SU-DHL-6 (cell line): ENCODE results near the gene DRC3.

Experiments
- H2AFZ ChIP-seq: fragments of 200-600 bp; sonication (generic); 2 replicates; pipeline ENCODE4 v1.6.1; 2014; ENCODE audit warnings: low read depth, mild to moderate bottlenecking, moderate library complexity, mixed read lengths, antibody characterized with exemption, low read length; ENCODE audit not compliant: severe bottlenecking
- H3F3A ChIP-seq: fragments of 200-600 bp; shearing (Covaris generic); 2 replicates; pipeline ENCODE4 v1.6.0; 2016; ENCODE audit warnings: antibody characterized with exemption, mild to moderate bottlenecking; ENCODE audit not compliant: insufficient read depth
- H3K27ac ChIP-seq: fragments of 200-600 bp; sonication (generic); 2 replicates; pipeline ENCODE4 v1.5.1; 2016; ENCODE audit warnings: low read depth, mild to moderate bottlenecking, low read length, moderate library complexity, mixed read lengths
- H3K27me3 ChIP-seq: fragments of 200-600 bp; sonication (generic), shearing (Covaris generic); 2 replicates; pipeline ENCODE4 v1.6.0; 2014; ENCODE audit warnings: mild to moderate bottlenecking, low read length
- H3K36me3 ChIP-seq: fragments of 200-600 bp; sonication (generic); 2 replicates; pipeline ENCODE4 v1.6.1; 2014; ENCODE audit warnings: mild to moderate bottlenecking, low read length, mixed read lengths
- H3K4me2 ChIP-seq: fragments of 300-600, 200-600 bp; shearing (Covaris generic), sonication (generic); 2 replicates; pipeline ENCODE4 v1.6.0; 2014; ENCODE audit warnings: low read length, low read depth, mild to moderate bottlenecking; ENCODE audit not compliant: poor library complexity, severe bottlenecking
- H3K4me3 ChIP-seq: fragments of 200-600 bp; sonication (generic); 2 replicates; pipeline ENCODE4 v1.5.1; 2014; ENCODE audit warnings: antibody characterized with exemption, low read length, mild to moderate bottlenecking, mixed read lengths; ENCODE audit not compliant: insufficient read depth, poor library complexity, severe bottlenecking
- H3K79me2 ChIP-seq: fragments of 200-600 bp; sonication (generic); 2 replicates; pipeline ENCODE4 v1.6.1; 2014; ENCODE audit warnings: mild to moderate bottlenecking, low read length, moderate library complexity; ENCODE audit not compliant: insufficient read depth
- H3K9ac ChIP-seq: fragments of 200-600 bp; sonication (generic); 2 replicates; pipeline ENCODE4 v1.7.0; 2014; ENCODE audit warnings: mild to moderate bottlenecking, low read length
- H3K9me2 ChIP-seq: fragments of 200-600 bp; sonication (generic); replicated peaks from 2 replicates; pipeline ENCODE4 v1.6.1; 2014; ENCODE audit warnings: low read length; ENCODE audit not compliant: insufficient read depth
- H3K9me3 ChIP-seq: fragments of 200-600 bp; sonication (generic); 2 replicates; pipeline ENCODE4 v1.6.1; 2014; ENCODE audit warnings: low read length, mixed read lengths; ENCODE audit not compliant: insufficient read depth
- H4K20me1 ChIP-seq: fragments of 200-600 bp; sonication (generic); 2 replicates; pipeline ENCODE4 v1.6.1; 2014; ENCODE audit warnings: low read depth, mild to moderate bottlenecking, antibody characterized with exemption, low read length, moderate library complexity, mixed read lengths
- EZH2phosphoT487 ChIP-seq: fragments of 200-600 bp; sonication (generic), shearing (Covaris generic); conservative IDR thresholded peaks from 2 replicates; pipeline ENCODE4 v1.6.1; 2018; ENCODE audit warnings: mild to moderate bottlenecking, antibody characterized with exemption, low read length, moderate library complexity, mixed read lengths
- TF ChIP-seq, protein P1 (sequence below): fragments of 200-600 bp; sonication (generic); IDR thresholded peaks from one replicate; pipeline ENCODE4 v1.5.1; 2017; ENCODE audit warnings: antibody characterized with exemption, mild to moderate bottlenecking, low read length, moderate library complexity; ENCODE audit not compliant: insufficient read depth, poor library complexity, severe bottlenecking

The DRC3 gene

DNA sequence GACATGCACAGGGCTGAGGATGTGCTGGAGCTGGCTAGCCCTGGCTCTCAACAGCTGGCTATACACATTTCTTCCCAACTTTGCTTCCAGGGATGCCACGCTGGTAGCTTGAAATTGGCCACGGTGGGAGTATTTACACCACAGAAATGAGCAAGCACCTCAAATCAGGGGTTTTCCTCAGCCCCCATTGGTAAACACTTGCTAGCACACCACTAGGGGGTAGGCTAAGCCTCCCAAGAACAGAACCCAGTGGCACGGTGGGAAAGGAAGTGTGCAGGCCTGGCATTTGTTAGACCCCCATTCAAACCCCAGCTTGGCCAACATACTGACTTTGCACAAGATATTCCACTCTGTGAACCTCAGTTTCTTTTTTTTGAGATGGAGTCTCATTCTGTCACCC lies 12.9 kb downstream of the DRC3 start:
- Histone ChIP-seq H3K4me3 (no peak overlapping the region), H3K9me3 (no peaks in the 10 kb centered on the region), H4K20me1 (no peaks in the 10 kb centered on the region), H3F3A (no peaks in the 10 kb centered on the region), H3K27me3 (no peaks in the 10 kb centered on the region), H2AFZ (no peak overlapping the region), H3K79me2 (no peaks in the 10 kb centered on the region), H3K4me2 (no peak overlapping the region), H3K36me3 (no peaks in the 10 kb centered on the region), H3K27ac (no peak overlapping the region), H3K9me2 (no peaks in the 10 kb centered on the region), H3K9ac (no peak overlapping the region)
- TF ChIP-seq, protein P1, sequence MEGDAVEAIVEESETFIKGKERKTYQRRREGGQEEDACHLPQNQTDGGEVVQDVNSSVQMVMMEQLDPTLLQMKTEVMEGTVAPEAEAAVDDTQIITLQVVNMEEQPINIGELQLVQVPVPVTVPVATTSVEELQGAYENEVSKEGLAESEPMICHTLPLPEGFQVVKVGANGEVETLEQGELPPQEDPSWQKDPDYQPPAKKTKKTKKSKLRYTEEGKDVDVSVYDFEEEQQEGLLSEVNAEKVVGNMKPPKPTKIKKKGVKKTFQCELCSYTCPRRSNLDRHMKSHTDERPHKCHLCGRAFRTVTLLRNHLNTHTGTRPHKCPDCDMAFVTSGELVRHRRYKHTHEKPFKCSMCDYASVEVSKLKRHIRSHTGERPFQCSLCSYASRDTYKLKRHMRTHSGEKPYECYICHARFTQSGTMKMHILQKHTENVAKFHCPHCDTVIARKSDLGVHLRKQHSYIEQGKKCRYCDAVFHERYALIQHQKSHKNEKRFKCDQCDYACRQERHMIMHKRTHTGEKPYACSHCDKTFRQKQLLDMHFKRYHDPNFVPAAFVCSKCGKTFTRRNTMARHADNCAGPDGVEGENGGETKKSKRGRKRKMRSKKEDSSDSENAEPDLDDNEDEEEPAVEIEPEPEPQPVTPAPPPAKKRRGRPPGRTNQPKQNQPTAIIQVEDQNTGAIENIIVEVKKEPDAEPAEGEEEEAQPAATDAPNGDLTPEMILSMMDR = peak; percentile 11
- no peak for TF ChIP-seq EZH2phosphoT487

DNA sequence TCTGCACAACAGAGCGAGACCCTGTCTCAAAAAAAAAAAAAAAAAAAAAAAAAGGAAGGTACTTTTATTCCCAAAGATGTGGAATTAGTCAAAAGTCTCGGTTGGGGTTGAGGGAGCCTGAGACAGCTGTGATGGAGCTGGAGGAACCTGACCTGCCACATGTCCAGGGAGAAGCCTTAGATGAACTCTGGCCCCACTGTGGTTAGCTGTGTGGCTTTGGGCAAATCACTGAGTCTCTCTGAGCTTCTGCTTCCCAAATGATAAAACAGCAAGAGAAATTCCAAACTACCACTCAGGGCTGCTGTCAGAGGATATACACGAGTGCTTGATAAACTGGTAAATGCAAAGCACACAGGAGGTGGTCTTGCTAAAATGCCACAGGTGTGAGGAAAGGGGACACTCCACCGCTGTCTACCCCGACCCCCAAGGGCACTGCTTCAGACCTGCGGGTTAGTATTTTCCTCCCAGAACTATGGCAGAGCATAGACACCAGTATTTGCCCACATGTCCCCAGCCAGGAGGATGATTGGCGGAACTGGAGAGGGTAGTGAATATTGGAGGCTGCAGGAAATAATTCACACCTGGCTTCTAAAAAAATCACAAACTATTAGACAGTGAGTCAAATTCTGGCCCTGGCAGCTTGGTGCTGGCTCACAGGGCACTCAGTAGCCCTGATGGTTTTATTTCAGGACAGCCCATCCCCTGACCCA lies 14.7 kb downstream of the DRC3 start:
- H4K20me1 ChIP-seq = no peaks in the 10 kb centered on the region
- no peaks in the 10 kb centered on the region for H3K79me2 ChIP-seq
- no peaks in the 10 kb centered on the region for H3K9me3 ChIP-seq
- no peak overlapping the region for H3K4me3 ChIP-seq
- H3K9me2 ChIP-seq = no peaks in the 10 kb centered on the region
- H3K36me3 ChIP-seq = no peaks in the 10 kb centered on the region
- no peaks in the 10 kb centered on the region for H3F3A ChIP-seq
- H3K27ac ChIP-seq = no peak overlapping the region
- H2AFZ ChIP-seq = no peak overlapping the region
- H3K9ac ChIP-seq = no peak overlapping the region
- no peak for TF ChIP-seq EZH2phosphoT487
- TF ChIP-seq, protein P1 = no peak
- no peaks in the 10 kb centered on the region for H3K27me3 ChIP-seq
- H3K4me2 ChIP-seq = no peak overlapping the region

DNA sequence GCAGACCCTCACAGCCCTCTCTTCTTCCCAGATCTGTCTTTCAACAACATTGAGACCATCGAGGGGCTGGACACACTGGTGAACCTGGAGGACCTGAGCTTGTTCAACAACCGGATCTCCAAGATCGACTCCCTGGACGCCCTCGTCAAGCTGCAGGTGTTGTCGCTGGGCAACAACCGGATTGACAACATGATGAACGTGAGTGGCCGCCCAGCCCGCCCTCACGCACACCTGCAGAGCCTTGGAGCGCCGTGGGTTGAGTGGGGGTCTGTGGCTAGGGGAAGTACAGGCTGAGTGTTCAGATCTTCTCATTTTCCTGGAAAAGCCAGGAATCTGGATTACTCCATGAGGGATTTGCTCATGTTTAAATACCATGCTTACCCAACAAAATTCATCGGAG lies 15.2 kb downstream of the DRC3 start:
- no peak overlapping the region for H3K27ac ChIP-seq
- no peaks in the 10 kb centered on the region for H3F3A ChIP-seq
- H3K79me2 ChIP-seq = no peaks in the 10 kb centered on the region
- no peaks in the 10 kb centered on the region for H3K36me3 ChIP-seq
- H2AFZ ChIP-seq = no peak overlapping the region
- H3K9me3 ChIP-seq = no peaks in the 10 kb centered on the region
- H3K27me3 ChIP-seq = no peaks in the 10 kb centered on the region
- H3K9ac ChIP-seq = no peak overlapping the region
- H3K4me2 ChIP-seq = no peak overlapping the region
- H3K9me2 ChIP-seq = no peaks in the 10 kb centered on the region
- no peaks in the 10 kb centered on the region for H4K20me1 ChIP-seq
- no peak overlapping the region for H3K4me3 ChIP-seq
- TF ChIP-seq, protein P1 = no peak
- TF ChIP-seq EZH2phosphoT487 = no peak
